ENCODE data around the gene CADM1.

DNA sequence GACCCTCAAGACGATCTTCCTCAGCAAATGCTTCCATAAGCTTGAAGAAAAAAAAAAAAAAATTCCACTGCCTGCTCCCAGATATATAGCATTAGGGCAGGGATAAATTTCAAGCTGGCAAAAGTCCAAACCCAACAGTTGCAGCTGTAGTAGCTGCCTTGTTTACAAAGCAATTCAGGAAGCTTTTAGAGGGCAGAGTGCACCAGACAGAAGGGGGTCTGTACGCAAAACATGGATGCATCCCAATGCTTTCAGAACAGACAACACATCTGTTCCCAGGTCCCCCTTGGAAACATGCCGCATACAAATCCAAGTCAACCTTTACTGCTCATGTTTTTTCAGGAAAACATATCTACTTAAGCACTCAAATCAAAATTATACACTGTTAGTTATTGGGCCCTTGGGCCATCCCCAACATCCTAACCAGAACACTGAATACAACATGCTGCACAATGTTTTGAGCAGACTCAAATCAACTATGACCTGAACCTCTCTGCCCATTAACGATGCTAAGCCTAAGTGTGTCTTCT is 94.5 kb downstream of the CADM1 start:
- TF ChIP-seq POLR2AphosphoS5 (IDR thresholded peaks at IDR 0.05; ENCODE audit: insufficient read depth, low read depth, low read length): no peak
- TF ChIP-seq EZH2 (IDR thresholded peaks at IDR 0.05; ENCODE audit: borderline replicate concordance, low read depth, low read length, severe bottlenecking): no peak
- no peak for TF ChIP-seq FOS (IDR thresholded peaks at IDR 0.05; ENCODE audit: borderline replicate concordance, insufficient read depth, low read length)
- no peak for TF ChIP-seq GATA2 (IDR thresholded peaks at IDR 0.05; ENCODE audit: insufficient read depth, insufficient read length, low read depth, low read length)
- no peak for TF ChIP-seq POLR2A (IDR thresholded peaks at IDR 0.05; ENCODE audit: low read depth, low read length)
